Adrenal gland (tissue), 5 donors: ENCODE measurements around the gene MTCH1.

ENCODE experiments used
- CTCF ChIP-seq, 6 experiments: fragments of 450-650 bp in 4 of 6; fragments of 200-600 bp in 2 of 6; sonication (generic) in 1 of 6; IDR thresholded peaks; 1 replicate in 5 of 6; 2 replicates in 1 of 6; pipeline versions ENCODE4 v1.5.1 to v1.8.0; 2016 to 2021; ENCODE audit warnings: antibody characterized with exemption in 6 of 6, mild to moderate bottlenecking in 2 of 6, moderate library complexity in 1 of 6
- POLR2A ChIP-seq, 2 donors: fragments of 450-650 bp; IDR thresholded peaks; one replicate each; pipeline ENCODE4 v1.6.1; 2017; ENCODE audit warnings: antibody characterized with exemption in 2 of 2, mild to moderate bottlenecking in 2 of 2, moderate library complexity in 1 of 2
- donor health status: DM: no; HTN: no; CAD: no.

- TF ChIP-seq POLR2A (IDR thresholded peaks at IDR 0.05) = no peak
- TF ChIP-seq CTCF (IDR thresholded peaks at IDR 0.05) = no peak
Measured at GRCh38 chr6:37005827-37006567, 20.0 kb upstream of the MTCH1 start.
